ENCODE results near the gene H1-8. TPM values are rescaled to one million over a fixed set of nuclear protein-coding genes. Genes with fewer than 3 reads are reported as not detected.

H1-8 gene
- total RNA-seq, 1 experiment from 2014 or later: not detected

DNA sequence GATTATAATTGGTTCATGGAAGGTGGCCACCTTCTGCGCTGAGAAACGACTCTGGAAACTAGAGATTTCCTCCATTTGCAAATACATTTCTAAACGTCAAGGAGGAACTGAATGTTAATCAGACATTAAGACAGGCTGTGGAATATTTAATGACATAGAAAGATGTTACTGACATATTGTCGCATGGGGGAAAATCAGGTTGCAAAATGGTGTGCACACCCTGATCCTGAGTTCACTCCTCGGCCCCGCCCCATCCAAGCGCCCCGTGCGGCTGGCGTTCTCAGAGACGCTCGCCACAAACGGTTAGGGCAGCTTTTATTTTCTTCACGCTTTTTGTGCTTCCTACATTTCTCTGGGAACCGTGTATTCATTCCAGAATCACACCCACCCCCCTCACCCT is 10.7 kb downstream of the H1-8 start:
- no peak overlapping the region for H4K91ac ChIP-seq (ENCODE audit: insufficient read length, low read depth, low read length)
- no peaks in the 10 kb centered on the region for H4K20me1 ChIP-seq (ENCODE audit: control insufficient read depth, insufficient read depth, insufficient read length)
- no peak overlapping the region for H3T11ph ChIP-seq (ENCODE audit: low read length)
- Mint-ChIP-seq H3K36me3 (ENCODE audit: insufficient read depth in 1 of 3, low read depth in 3 of 3) (peaks cover 0 to 22% (median 3%) of the 10 kb centered on the region in 3 experiments; a peak in 2 of 7 replicates), H3K27me3 (ENCODE audit: low read depth) (no peaks in the 10 kb centered on the region; the same call in 1 of the 2 replicates), H3K9me3 (no peaks in the 10 kb centered on the region), H3K27ac (no peak overlapping the region), H3K4me1 (peaks cover 23 to 59% of the 10 kb centered on the region in 2 experiments), H3K4me3 (no peak overlapping the region)
- no peak overlapping the region for H3K4me2 ChIP-seq (ENCODE audit: insufficient read depth, insufficient read length, low read length)
- no peak overlapping the region for H2BK20ac ChIP-seq (ENCODE audit: low read depth, low read length, poor library complexity, severe bottlenecking)
- H3K4me1 ChIP-seq (ENCODE audit: insufficient read depth, low read length): no peaks in the 10 kb centered on the region; the same call in 1 of the 2 replicates
- H3K79me2 ChIP-seq (ENCODE audit: insufficient read depth, low read length): no peaks in the 10 kb centered on the region
- no peaks in the 10 kb centered on the region for H3K9me3 ChIP-seq (ENCODE audit: control insufficient read depth, low read depth, low read length)
- DNase-seq: no peak
- H4K5ac ChIP-seq (ENCODE audit: insufficient read length, low read depth, low read length): no peak overlapping the region
- H2BK5ac ChIP-seq (ENCODE audit: insufficient read length, low read length): no peak overlapping the region
- no peak overlapping the region for H3K14ac ChIP-seq (ENCODE audit: insufficient read depth, low read length)
- no peak overlapping the region for H2AK5ac ChIP-seq (ENCODE audit: insufficient read length, low read length)
- no peak overlapping the region for H3K18ac ChIP-seq (ENCODE audit: insufficient read length, low read depth, low read length)
- H3K4ac ChIP-seq (ENCODE audit: low read depth, low read length): no peak overlapping the region
- H2AFZ ChIP-seq (ENCODE audit: low read length): no peak overlapping the region
- WGBS (ENCODE audit: extremely low coverage, insufficient read length, low lambda C conversion rate): no CpG with 5 or more reads among the region's 15 CpGs
- no peaks in the 10 kb centered on the region for H3K79me1 ChIP-seq (ENCODE audit: insufficient read depth, low read depth, low read length, poor library complexity, severe bottlenecking)
- no peaks in the 10 kb centered on the region for H3K23me2 ChIP-seq (ENCODE audit: insufficient read length, low read depth, low read length, poor library complexity, severe bottlenecking)
- H3K23ac ChIP-seq (ENCODE audit: insufficient read length, low read depth, low read length): no peak overlapping the region
- no peak overlapping the region for H2BK15ac ChIP-seq (ENCODE audit: low read depth, low read length)
- H3K27me3 ChIP-seq (ENCODE audit: insufficient read depth, low read length): no peaks in the 10 kb centered on the region
- no peak overlapping the region for H4K8ac ChIP-seq (replicated peaks; ENCODE audit: insufficient read length, low read depth, low read length)
- H3K56ac ChIP-seq (ENCODE audit: insufficient read length, low read depth, low read length): no peak overlapping the region
- no peak overlapping the region for H3K9ac ChIP-seq (ENCODE audit: extremely low read depth, insufficient read length, low read length)
- H2BK120ac ChIP-seq (ENCODE audit: low read depth, low read length, poor library complexity, severe bottlenecking): no peak overlapping the region
- H2BK12ac ChIP-seq (ENCODE audit: insufficient read length, low read depth, low read length): no peak overlapping the region
- H3K27ac ChIP-seq (ENCODE audit: insufficient read length, low read depth, low read length): no peak overlapping the region
- TF ChIP-seq, protein P1, sequence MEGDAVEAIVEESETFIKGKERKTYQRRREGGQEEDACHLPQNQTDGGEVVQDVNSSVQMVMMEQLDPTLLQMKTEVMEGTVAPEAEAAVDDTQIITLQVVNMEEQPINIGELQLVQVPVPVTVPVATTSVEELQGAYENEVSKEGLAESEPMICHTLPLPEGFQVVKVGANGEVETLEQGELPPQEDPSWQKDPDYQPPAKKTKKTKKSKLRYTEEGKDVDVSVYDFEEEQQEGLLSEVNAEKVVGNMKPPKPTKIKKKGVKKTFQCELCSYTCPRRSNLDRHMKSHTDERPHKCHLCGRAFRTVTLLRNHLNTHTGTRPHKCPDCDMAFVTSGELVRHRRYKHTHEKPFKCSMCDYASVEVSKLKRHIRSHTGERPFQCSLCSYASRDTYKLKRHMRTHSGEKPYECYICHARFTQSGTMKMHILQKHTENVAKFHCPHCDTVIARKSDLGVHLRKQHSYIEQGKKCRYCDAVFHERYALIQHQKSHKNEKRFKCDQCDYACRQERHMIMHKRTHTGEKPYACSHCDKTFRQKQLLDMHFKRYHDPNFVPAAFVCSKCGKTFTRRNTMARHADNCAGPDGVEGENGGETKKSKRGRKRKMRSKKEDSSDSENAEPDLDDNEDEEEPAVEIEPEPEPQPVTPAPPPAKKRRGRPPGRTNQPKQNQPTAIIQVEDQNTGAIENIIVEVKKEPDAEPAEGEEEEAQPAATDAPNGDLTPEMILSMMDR (conservative IDR thresholded peaks at IDR 0.05): no peak

All from H9 (cell line).